ENCODE results near the gene ZNF514. TPM values are rescaled to one million over a fixed set of nuclear protein-coding genes. Genes with fewer than 3 reads are reported as not detected.
A peak's percentile ranks its signal among the peaks of the same experiment; 100 is the strongest.

Gene ZNF514
- 10 to 100 TPM; 11.0 to 14.5 (median 14.2) TPM for total RNA-seq
- polyA plus RNA-seq, result 10 to 100 TPM in 1 of 3 donors, 1 to 10 TPM in 2; 6.4 to 15.3 (median 7.3) TPM
- long read RNA-seq, donor 1, full-length matches to known transcripts, result 1 of 10 reads
- long read RNA-seq, donor 1, partial matches to known transcripts, result 0 of 10 reads
- long read RNA-seq, donor 1, other reads (novel, unspliced or antisense), result 9 of 10 reads
- long read RNA-seq, donor 2, partial matches to known transcripts, result 0 of 10 reads
- long read RNA-seq, donor 2, other reads (novel, unspliced or antisense), result 10 of 10 reads

DNA sequence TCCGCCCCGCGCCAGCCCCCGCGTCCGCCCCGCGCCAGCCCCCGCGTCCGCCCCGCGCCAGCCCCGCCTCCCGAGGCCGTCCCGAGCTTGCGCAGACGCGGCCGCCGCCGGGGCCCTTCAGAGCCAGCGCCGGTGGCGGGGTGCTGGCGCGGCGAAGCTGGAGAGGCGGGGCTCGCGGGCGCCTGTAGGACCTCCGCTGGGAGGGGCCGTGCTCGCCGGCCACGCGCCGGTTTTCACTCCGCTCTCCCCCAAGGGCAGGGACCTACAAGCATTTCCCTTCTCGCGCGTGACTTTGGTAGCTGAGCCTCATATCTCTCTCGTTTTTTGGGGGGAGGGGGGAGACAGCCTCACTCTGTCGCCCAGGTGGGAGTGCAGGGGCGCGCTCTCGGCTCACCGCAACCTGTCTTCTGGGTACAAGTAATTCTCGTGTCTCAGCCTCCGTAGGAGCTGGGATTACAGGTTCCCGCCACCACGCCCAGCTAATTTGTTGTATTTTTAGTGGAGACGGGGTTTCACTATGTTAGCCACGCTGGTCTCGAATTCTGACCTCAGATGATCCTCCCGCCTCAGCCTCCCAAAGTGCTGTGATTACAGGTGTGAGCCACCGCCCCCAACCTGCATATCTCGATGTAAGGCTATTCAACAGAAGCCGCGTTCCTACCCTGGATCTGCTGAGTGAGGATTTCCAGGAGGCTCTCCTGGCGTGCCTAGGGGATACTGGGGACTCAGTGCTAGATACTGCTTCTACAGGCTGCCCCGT lies at the start of gene ZNF514:
Gene ZNF514, minus strand, starts transcription at position 159 of the 760 bp plus-strand sequence. CDS start 6,595 bp downstream, outside the sequence.
- intact Hi-C loops (cut with DNase I), result loop anchor here (2.0 kb wide), 2 partner anchors 37 to 39 kb away; partner anchors contain the start of gene MRPS5 (in 1 of the 2)
- H3K27ac ChIP-seq, result peak within 1 kb of the TSS; percentile 88
- WGBS, 3 donors, result 7 to 11% (median 10%) methylated on average over 40 to 61 of the region's 64 CpGs

DNA sequence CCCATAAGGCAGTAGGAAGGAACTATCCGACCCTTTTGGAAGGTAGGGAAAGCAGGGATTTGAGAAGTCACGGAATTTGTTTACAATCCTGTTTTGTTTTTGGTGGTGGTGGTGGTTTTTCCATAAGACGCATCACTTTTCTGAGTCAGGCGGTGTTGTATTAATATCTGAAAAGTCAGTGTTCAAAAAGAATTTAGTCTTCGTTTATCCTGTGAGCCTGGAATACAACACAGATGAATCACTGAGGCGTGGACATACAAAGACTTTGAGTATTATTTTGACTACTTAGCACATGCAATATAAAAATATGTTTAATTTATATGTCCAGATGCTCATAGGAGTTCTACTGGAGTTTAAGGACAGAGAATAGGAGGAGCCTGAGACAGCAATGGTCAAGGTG lies 48.5 kb upstream of the ZNF514 start:
- WGBS, 3 donors, result 57 to 63% (median 60%) methylated on average over 6 of the region's 6 CpGs
- ATAC-seq (no peak), DNase-seq (no peak)
- H3K27me3 ChIP-seq (ENCODE audit: insufficient read depth in 3 of 3, low read length in 2 of 3), result no peaks in the 10 kb centered on the region
- TF ChIP-seq, protein P1, sequence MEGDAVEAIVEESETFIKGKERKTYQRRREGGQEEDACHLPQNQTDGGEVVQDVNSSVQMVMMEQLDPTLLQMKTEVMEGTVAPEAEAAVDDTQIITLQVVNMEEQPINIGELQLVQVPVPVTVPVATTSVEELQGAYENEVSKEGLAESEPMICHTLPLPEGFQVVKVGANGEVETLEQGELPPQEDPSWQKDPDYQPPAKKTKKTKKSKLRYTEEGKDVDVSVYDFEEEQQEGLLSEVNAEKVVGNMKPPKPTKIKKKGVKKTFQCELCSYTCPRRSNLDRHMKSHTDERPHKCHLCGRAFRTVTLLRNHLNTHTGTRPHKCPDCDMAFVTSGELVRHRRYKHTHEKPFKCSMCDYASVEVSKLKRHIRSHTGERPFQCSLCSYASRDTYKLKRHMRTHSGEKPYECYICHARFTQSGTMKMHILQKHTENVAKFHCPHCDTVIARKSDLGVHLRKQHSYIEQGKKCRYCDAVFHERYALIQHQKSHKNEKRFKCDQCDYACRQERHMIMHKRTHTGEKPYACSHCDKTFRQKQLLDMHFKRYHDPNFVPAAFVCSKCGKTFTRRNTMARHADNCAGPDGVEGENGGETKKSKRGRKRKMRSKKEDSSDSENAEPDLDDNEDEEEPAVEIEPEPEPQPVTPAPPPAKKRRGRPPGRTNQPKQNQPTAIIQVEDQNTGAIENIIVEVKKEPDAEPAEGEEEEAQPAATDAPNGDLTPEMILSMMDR (IDR thresholded peaks at IDR 0.05), result no peak
- H3K4me3 ChIP-seq, result peak overlapping the region; percentile 83
- peaks cover 15 to 33% of the 10 kb centered on the region in 2 donors for H3K36me3 ChIP-seq (ENCODE audit: insufficient read depth in 1 of 2, low read depth in 1 of 2)
- H3K27ac ChIP-seq, result no peak overlapping the region
- peaks cover 27% of the 10 kb centered on the region for H3K9me3 ChIP-seq
- intact Hi-C loops (cut with DNase I), result no loop called here
- H3K4me1 ChIP-seq, result peaks cover 3% of the 10 kb centered on the region

More for the DNA sequence above, at the start of gene ZNF514:
- DNase-seq (peak; percentile 85 to 89), ATAC-seq (peak; percentile 91 to 94 (median 94))
- Histone ChIP-seq H3K4me1 (peaks cover 21% of the 10 kb centered on the region), H3K4me3 (peak within 1 kb of the TSS; percentile 76), H3K9me3 (no peaks in the 10 kb centered on the region), H3K27me3 (ENCODE audit: insufficient read depth in 3 of 3, low read length in 2 of 3) (no peaks in the 10 kb centered on the region), H3K36me3 (ENCODE audit: insufficient read depth in 1 of 2, low read depth in 1 of 2) (peaks cover 16 to 24% of the 10 kb centered on the region in 2 donors)
- TF ChIP-seq, protein P1 (IDR thresholded peaks at IDR 0.05), result no peak

DNA sequence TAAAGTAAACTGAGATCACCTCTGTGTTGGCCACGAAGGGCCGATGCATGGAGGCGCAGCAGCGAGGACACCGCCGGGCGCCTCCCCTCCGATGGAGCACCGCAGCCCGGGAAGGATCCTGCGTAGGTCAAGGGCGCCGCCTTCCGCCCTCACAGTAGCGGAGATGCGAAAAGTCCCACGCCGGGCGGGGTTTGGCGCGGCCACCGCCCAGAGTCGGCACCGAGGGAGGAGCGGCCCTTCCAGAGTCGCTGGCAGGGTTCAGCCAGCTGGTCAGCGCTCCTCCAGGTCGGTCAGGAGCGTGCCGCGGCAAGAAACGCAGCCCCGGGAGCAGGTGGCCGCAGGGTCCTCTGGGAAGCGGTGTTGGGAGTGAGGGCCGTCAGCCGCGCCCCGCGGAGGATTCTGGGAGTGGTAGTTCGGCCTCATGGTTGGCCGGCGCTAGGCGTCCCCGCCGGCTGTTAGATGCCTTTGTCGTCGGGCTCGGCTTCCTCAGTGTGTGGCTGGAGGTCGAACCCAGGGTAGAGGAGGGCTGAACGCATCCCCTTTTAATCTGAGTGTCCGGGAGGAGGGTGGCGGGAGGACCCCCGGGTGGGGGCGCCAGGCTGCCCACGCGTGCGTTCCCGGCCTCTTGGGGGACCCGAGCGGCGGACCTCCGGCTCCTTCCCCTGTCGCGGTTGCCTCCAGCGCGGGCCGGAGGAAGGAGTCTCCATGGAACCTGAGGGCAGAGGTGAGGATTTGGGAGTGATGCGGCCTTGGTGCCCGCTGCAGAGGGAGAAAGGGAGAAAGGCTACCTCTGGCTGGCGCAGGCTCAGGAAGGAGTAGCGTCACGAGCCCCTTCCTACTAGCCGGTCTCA lies 47.7 kb upstream of the ZNF514 start, which contains the start of gene ZNF892:
Gene ZNF892, plus strand, starts transcription at position 411 of the 851 bp plus-strand sequence. Its CDS starts 295 bp downstream, at position 706.
- peak; percentile 99 to 100 (median 99) for ATAC-seq
- intact Hi-C loops (cut with DNase I), result loop anchor here in 1 of 2 donors (2.0 kb wide), 1 partner anchor 43 kb away; the partner anchor contains the start of gene ZNF2
- H3K27me3 ChIP-seq (ENCODE audit: insufficient read depth in 3 of 3, low read length in 2 of 3), result no peaks in the 10 kb centered on the region
- H3K9me3 ChIP-seq, result peaks cover 19% of the 10 kb centered on the region
- DNase-seq, result peak; percentile 92 to 95
- TF ChIP-seq, protein P1 (IDR thresholded peaks at IDR 0.05), result peak; percentile 34
- H3K27ac ChIP-seq, result peak within 1 kb of the TSS; percentile 91
- peaks cover 8 to 25% of the 10 kb centered on the region in 2 donors for H3K36me3 ChIP-seq (ENCODE audit: insufficient read depth in 1 of 2, low read depth in 1 of 2)
- H3K4me3 ChIP-seq, result peak within 1 kb of the TSS; percentile 83
- peaks cover 3% of the 10 kb centered on the region for H3K4me1 ChIP-seq
- 0 to 1% (median 1%) methylated on average over 70 to 74 of the region's 74 CpGs for WGBS, 3 donors

- peak overlapping the region; percentile 83 for H3K4me3 ChIP-seq
- WGBS, 3 donors, result 39 to 40% (median 39%) methylated on average over 10 of the region's 10 CpGs
- peaks cover 7% of the 10 kb centered on the region for H3K9me3 ChIP-seq
- peak overlapping the region; percentile 91 for H3K27ac ChIP-seq
- H3K36me3 ChIP-seq (ENCODE audit: insufficient read depth in 1 of 2, low read depth in 1 of 2), result peaks cover 3 to 14% of the 10 kb centered on the region in 2 donors
- intact Hi-C loops (cut with DNase I), result loop anchor here in 1 of 2 donors (2.0 kb wide), 1 partner anchor 41 kb away; the partner anchor contains the start of gene ZNF2
- DNase-seq, result no peak
- H3K4me1 ChIP-seq, result peaks cover 3% of the 10 kb centered on the region
- ATAC-seq, result no peak
- no peaks in the 10 kb centered on the region for H3K27me3 ChIP-seq (ENCODE audit: insufficient read depth in 3 of 3, low read length in 2 of 3)
- TF ChIP-seq, protein P1 (IDR thresholded peaks at IDR 0.05), result no peak
These were observed 46.4 kb upstream of the ZNF514 start for GRCh38 chr2:95206096-95206495.
